GDM1 (cell line): Measurements from ENCODE around the gene HAUS3.
A peak's percentile ranks its signal among the peaks of the same experiment; 100 is the strongest.
"Not testable (repeated sequence)": the region's sequence is repeated elsewhere in the genome, so short reads cannot be mapped to it uniquely, and the experiment has no call there.

Experiments
- DNase-seq: peaks from one replicate; lab custom pipeline; 2025; lab: John Stamatoyannopoulos, UW

The HAUS3 gene

GRCh38 chr4:2251073-2251794, 9.3 kb upstream of the HAUS3 start:
- no peak for DNase-seq

GRCh38 chr4:2250357-2251072, 8.6 kb upstream of the HAUS3 start:
- no peak for DNase-seq

GRCh38 chr4:2249526-2250356, 7.8 kb upstream of the HAUS3 start:
- no peak for DNase-seq

GRCh38 chr4:2248821-2249261, 6.9 kb upstream of the HAUS3 start:
- DNase-seq, result no peak

- DNase-seq, result no peak
These were observed 6.3 kb upstream of the HAUS3 start for GRCh38 chr4:2248044-2248780.

- DNase-seq, result no peak
These were observed 5.5 kb upstream of the HAUS3 start for GRCh38 chr4:2247128-2248043.

- DNase-seq, result no peak
These were observed 4.6 kb upstream of the HAUS3 start for GRCh38 chr4:2246384-2247127.

- DNase-seq, result no peak
These were observed 3.9 kb upstream of the HAUS3 start for GRCh38 chr4:2245787-2246275.

- no peak for DNase-seq
These were observed 3.3 kb upstream of the HAUS3 start for GRCh38 chr4:2245057-2245786.

GRCh38 chr4:2243681-2244380, 1.9 kb upstream of the HAUS3 start:
- DNase-seq, result peak; percentile 60

GRCh38 chr4:2241003-2241402, 918 bp downstream of the HAUS3 start:
- no peak for DNase-seq

GRCh38 chr4:2236944-2237666, 4.8 kb downstream of the HAUS3 start:
- no peak for DNase-seq

GRCh38 chr4:2231082-2231481, 10.8 kb downstream of the HAUS3 start:
- no peak for DNase-seq

- DNase-seq, result no peak
These were observed 15.7 kb downstream of the HAUS3 start for GRCh38 chr4:2226261-2226660.

GRCh38 chr4:2222838-2223237, 19.1 kb downstream of the HAUS3 start:
- DNase-seq, result no peak

- DNase-seq, result not testable (repeated sequence)
These were observed 20.5 kb downstream of the HAUS3 start for GRCh38 chr4:2221378-2221777.

- peak; percentile 60 for DNase-seq
These were observed 21.8 kb downstream of the HAUS3 start for GRCh38 chr4:2220016-2220630.
